Astrocyte (in vitro differentiated cells and primary cell): ENCODE measurements around the gene CENPB. TPM values are rescaled to one million over a fixed set of nuclear protein-coding genes. Genes with fewer than 3 reads are reported as not detected.

Experiments used
- DNase-seq: peaks from one replicate; pipeline ENCODE4 v3.0.0-alpha.2; 2010; ENCODE audit warnings: low read depth
- FAIRE-seq: peaks from 2 replicates; lab custom pipeline; 2011; peaks lifted over from hg19 to GRCh38; lab: Jason Lieb, UNC
- H2AFZ ChIP-seq: 2 replicates; pipeline ENCODE4 v1.6.0; 2012; ENCODE audit warnings: low read depth, low read length, inconsistent platforms
- H3K27ac ChIP-seq: 2 replicates; pipeline ENCODE4 v1.5.1; 2011; ENCODE audit warnings: low read depth, low read length, inconsistent platforms
- H3K27me3 ChIP-seq: 2 replicates; pipeline ENCODE4 v1.6.0; 2011; ENCODE audit warnings: low read length, inconsistent platforms; ENCODE audit not compliant: insufficient read depth
- H3K36me3 ChIP-seq: 2 replicates; pipeline ENCODE4 v1.5.1; 2011; ENCODE audit warnings: low read length, inconsistent platforms; ENCODE audit not compliant: insufficient read depth
- H3K4me1 ChIP-seq: 2 replicates; pipeline ENCODE4 v1.5.1; 2011; ENCODE audit warnings: low read length, inconsistent platforms; ENCODE audit not compliant: insufficient read depth
- H3K4me2 ChIP-seq: 2 replicates; pipeline ENCODE4 v1.6.0; 2012; ENCODE audit warnings: low read length, inconsistent platforms
- H3K4me3 ChIP-seq: 2 replicates; pipeline ENCODE4 v1.5.1; 2011; ENCODE audit warnings: low read depth, mild to moderate bottlenecking, low read length, inconsistent platforms; ENCODE audit not compliant: insufficient read depth
- H3K79me2 ChIP-seq: 2 replicates; pipeline ENCODE4 v1.6.0; 2012; ENCODE audit warnings: mild to moderate bottlenecking, low read length, inconsistent platforms; ENCODE audit not compliant: insufficient read depth
- H3K9ac ChIP-seq: 2 replicates; pipeline ENCODE4 v1.6.0; 2012; ENCODE audit warnings: mild to moderate bottlenecking, low read length, inconsistent platforms
- H3K9me3 ChIP-seq: 2 replicates; pipeline ENCODE4 v1.5.1; 2012; ENCODE audit warnings: low read depth, mild to moderate bottlenecking, low read length, inconsistent platforms; ENCODE audit not compliant: insufficient read depth
- H4K20me1 ChIP-seq: 2 replicates; pipeline ENCODE4 v1.6.0; 2012; ENCODE audit warnings: low read length, inconsistent platforms; ENCODE audit not compliant: insufficient read depth
- H3K27ac Mint-ChIP-seq: one replicate; pipeline ENCODE4 v1.8.0; 2021; ENCODE audit warnings: mild to moderate bottlenecking, mixed read lengths; ENCODE audit not compliant: unreplicated experiment
- H3K27me3 Mint-ChIP-seq: one replicate; pipeline ENCODE4 v1.8.0; 2021; ENCODE audit warnings: low read depth, mixed read lengths; ENCODE audit not compliant: unreplicated experiment
- H3K36me3 Mint-ChIP-seq: one replicate; pipeline ENCODE4 v1.8.0; 2021; ENCODE audit warnings: low read depth, mixed read lengths; ENCODE audit not compliant: unreplicated experiment
- H3K4me1 Mint-ChIP-seq: one replicate; pipeline ENCODE4 v1.8.0; 2021; ENCODE audit warnings: low read depth, mixed read lengths; ENCODE audit not compliant: unreplicated experiment
- H3K4me3 Mint-ChIP-seq: one replicate; pipeline ENCODE4 v1.8.0; 2021; ENCODE audit warnings: mild to moderate bottlenecking, moderate library complexity, mixed read lengths; ENCODE audit not compliant: unreplicated experiment
- H3K9me3 Mint-ChIP-seq: one replicate; pipeline ENCODE4 v1.8.0; 2021; ENCODE audit warnings: mild to moderate bottlenecking, mixed read lengths; ENCODE audit not compliant: unreplicated experiment
- CTCF ChIP-seq: IDR thresholded peaks from 2 replicates; pipeline ENCODE4 v1.5.1; 2011; ENCODE audit warnings: low read depth, mild to moderate bottlenecking, inconsistent platforms, low read length, moderate library complexity; ENCODE audit not compliant: insufficient read depth
- EZH2 ChIP-seq: IDR thresholded peaks from 2 replicates; pipeline ENCODE4 v1.6.1; 2012; ENCODE audit warnings: mild to moderate bottlenecking, low read length, inconsistent platforms; ENCODE audit not compliant: insufficient read depth
- total RNA-seq: library from RNA; stranded (reverse); gene quantifications from 2 replicates; pipeline ENCODE4 v1.2.1, GENCODE V29; 2021

Gene CENPB
- total RNA-seq, 1 donor from 2014 or later: 39.1 TPM

- FAIRE-seq: no peak
- TF ChIP-seq CTCF (no peak), EZH2 (no peak)
- Mint-ChIP-seq H3K4me3 (peak overlapping the region; percentile 41), H3K9me3 (peaks cover 4% of the 10 kb centered on the region), H3K4me1 (no peaks in the 10 kb centered on the region), H3K27ac (no peak overlapping the region), H3K27me3 (peaks cover 38% of the 10 kb centered on the region), H3K36me3 (peaks cover 9% of the 10 kb centered on the region)
- Histone ChIP-seq H2AFZ (no peak overlapping the region), H4K20me1 (peaks cover 20% of the 10 kb centered on the region), H3K27ac (no peak overlapping the region), H3K27me3 (peaks cover 13% of the 10 kb centered on the region), H3K79me2 (no peaks in the 10 kb centered on the region), H3K4me3 (no peak overlapping the region), H3K9me3 (no peaks in the 10 kb centered on the region), H3K36me3 (no peaks in the 10 kb centered on the region), H3K4me2 (peak overlapping the region; percentile 83), H3K4me1 (peaks cover 5% of the 10 kb centered on the region), H3K9ac (no peak overlapping the region)
- no peak for DNase-seq
Observed at GRCh38 chr20:3752386-3752759, 34.2 kb downstream of the CENPB start.

- FAIRE-seq (no peak), DNase-seq (peak; percentile 18)
- H4K20me1 ChIP-seq: peaks cover 20% of the 10 kb centered on the region
- peaks cover 13% of the 10 kb centered on the region for H3K27me3 ChIP-seq
- peak overlapping the region; percentile 83 for H3K4me2 ChIP-seq
- no peak overlapping the region for H3K9ac ChIP-seq
- peak overlapping the region; percentile 52 for H2AFZ ChIP-seq
- no peak overlapping the region for H3K27ac ChIP-seq
- TF ChIP-seq CTCF (no peak), EZH2 (no peak)
- H3K4me3 ChIP-seq: no peak overlapping the region
- H3K4me1 ChIP-seq: peaks cover 5% of the 10 kb centered on the region
- Mint-ChIP-seq H3K36me3 (peaks cover 7% of the 10 kb centered on the region), H3K4me1 (no peaks in the 10 kb centered on the region), H3K4me3 (no peak overlapping the region), H3K9me3 (peaks cover 5% of the 10 kb centered on the region), H3K27ac (no peak overlapping the region), H3K27me3 (peaks cover 42% of the 10 kb centered on the region)
- no peaks in the 10 kb centered on the region for H3K9me3 ChIP-seq
- no peaks in the 10 kb centered on the region for H3K36me3 ChIP-seq
- H3K79me2 ChIP-seq: no peaks in the 10 kb centered on the region
Observed at GRCh38 chr20:3751675-3752385, 34.7 kb downstream of the CENPB start.

GRCh38 chr20:3751305-3751674 lies 35.2 kb downstream of the CENPB start:
- Histone ChIP-seq H3K9me3 (no peaks in the 10 kb centered on the region), H3K4me3 (no peak overlapping the region), H3K4me2 (peak overlapping the region; percentile 83), H3K9ac (no peak overlapping the region), H2AFZ (no peak overlapping the region), H3K79me2 (no peaks in the 10 kb centered on the region), H3K4me1 (peaks cover 5% of the 10 kb centered on the region), H3K27me3 (peaks cover 13% of the 10 kb centered on the region), H4K20me1 (peaks cover 20% of the 10 kb centered on the region), H3K27ac (no peak overlapping the region), H3K36me3 (no peaks in the 10 kb centered on the region)
- H3K27me3 Mint-ChIP-seq: peaks cover 48% of the 10 kb centered on the region
- TF ChIP-seq EZH2: no peak
- no peak for TF ChIP-seq CTCF
- peaks cover 7% of the 10 kb centered on the region for H3K9me3 Mint-ChIP-seq
- H3K27ac Mint-ChIP-seq: no peak overlapping the region
- no peak for FAIRE-seq
- no peaks in the 10 kb centered on the region for H3K4me1 Mint-ChIP-seq
- H3K36me3 Mint-ChIP-seq: peaks cover 7% of the 10 kb centered on the region
- no peak overlapping the region for H3K4me3 Mint-ChIP-seq
- no peak for DNase-seq
